Testis (tissue), 3 donors: Measurements from ENCODE around the gene MMRN1. TPM values are rescaled to one million over a fixed set of nuclear protein-coding genes. Genes with fewer than 3 reads are reported as not detected.

Experiments used
- DNase-seq: peaks from one replicate; pipeline ENCODE4 v3.0.0-alpha.2; 2019
- H3K27ac ChIP-seq, 2 donors: fragments of 200-600 bp; sonication (generic); one replicate each; pipeline ENCODE4 v1.5.1; 2019
- H3K27me3 ChIP-seq: fragments of 200-600 bp; sonication (generic); one replicate; pipeline ENCODE4 v1.5.1; 2019
- H3K36me3 ChIP-seq: fragments of 200-600 bp; sonication (generic); one replicate; pipeline ENCODE4 v1.5.1; 2017; ENCODE audit warnings: low read depth; ENCODE audit errors: missing control alignments
- H3K4me1 ChIP-seq: fragments of 200-600 bp; sonication (generic); one replicate; pipeline ENCODE4 v1.5.1; 2019
- H3K4me3 ChIP-seq, 2 donors: fragments of 200-600 bp; sonication (generic); one replicate each; pipeline ENCODE4 v1.5.1; 2017 to 2019
- H3K9me3 ChIP-seq: fragments of 200-600 bp; sonication (generic); one replicate; pipeline ENCODE4 v1.5.1; 2017
- POLR2A ChIP-seq: fragments of 450-650 bp; IDR thresholded peaks from one replicate; pipeline ENCODE4 v1.6.1; 2017; ENCODE audit warnings: antibody characterized with exemption, mild to moderate bottlenecking, moderate library complexity
- WGBS, 2 donors: methylation state at CpG; one replicate each; pipeline ENCODE4 v1.1.5; 2018; 5-methylcytosine and 5-hydroxymethylcytosine counted together
- intact Hi-C: fragments of 100-400 bp; cut with DNase I; formaldehyde crosslinking; loops from one replicate; pipeline ENCODE4 v1.15.1; 2023; ENCODE audit warnings: low total_unique reads
- polyA plus RNA-seq: library from polyadenylated mRNA; stranded (reverse); fragments of 350-450 nt; fragmentation: Illumina TruSeq; extraction: RNeasy Lipid Tissue Mini Kit (QIAGEN cat#74804); gene quantifications from one replicate; pipeline ENCODE4 v1.2.3, GENCODE V29; 2014; ENCODE audit warnings: low read depth, low replicate concordance; ENCODE audit not compliant: insufficient read depth
- total RNA-seq, 2 donors: library from RNA; depleted of rRNA; stranded (reverse); fragments of >200 nt; gene quantifications; one replicate each; pipeline ENCODE4 v1.2.3, GENCODE V29; 2016
- TF ChIP-seq, protein P1 (sequence below), 3 experiments: fragments of 450-650 bp in 2 of 3; fragments of 200-600 bp in 1 of 3; sonication (generic) in 1 of 3; IDR thresholded peaks; one replicate each; pipeline ENCODE4 v1.5.1; 2016 to 2019; ENCODE audit warnings: antibody characterized with exemption in 3 of 3, mild to moderate bottlenecking in 2 of 3, moderate library complexity in 1 of 3

MMRN1 gene
- total and polyA plus RNA-seq, 3 donors from 2014 or later: 4.8 to 17.4 (median 7.1) TPM

DNA sequence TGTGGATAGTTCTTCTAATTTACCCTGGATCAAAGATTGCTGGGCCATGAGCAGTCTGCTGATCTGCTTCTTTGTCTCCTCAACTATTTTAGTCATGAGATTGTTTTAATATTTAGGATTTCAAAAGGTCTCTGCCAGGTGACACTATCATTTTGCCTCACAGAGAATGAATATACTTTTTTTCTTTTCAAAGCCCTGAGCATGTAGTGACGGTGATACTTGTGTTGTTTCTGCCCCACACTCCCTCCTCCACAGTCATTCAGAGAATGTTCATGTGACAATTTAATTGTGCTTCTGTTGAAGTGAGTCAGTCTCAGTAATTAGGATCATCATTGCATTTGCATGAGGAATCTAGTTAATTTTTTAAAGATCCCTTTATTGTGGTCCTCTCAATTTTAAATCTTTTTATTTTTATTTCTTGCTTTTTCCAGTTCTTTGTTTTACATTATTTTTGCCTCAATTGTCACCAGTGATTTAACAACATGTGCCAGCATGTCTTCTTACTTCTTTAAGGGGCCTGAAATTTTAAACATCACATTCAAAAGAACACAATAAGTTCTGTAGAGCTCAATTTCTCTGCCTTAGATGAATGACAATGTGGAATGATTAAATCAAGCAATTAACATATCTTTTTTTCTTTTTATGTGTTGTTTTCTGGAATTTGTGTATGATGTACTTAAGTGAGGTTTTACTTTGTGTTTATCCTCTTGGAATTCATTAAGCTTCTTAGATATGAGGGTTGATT is 12.3 kb downstream of the MMRN1 start:
- Histone ChIP-seq H3K36me3 (no peaks in the 10 kb centered on the region), H3K4me3 (no peak overlapping the region), H3K9me3 (no peaks in the 10 kb centered on the region), H3K4me1 (no peaks in the 10 kb centered on the region), H3K27me3 (no peaks in the 10 kb centered on the region), H3K27ac (no peak overlapping the region)
- TF ChIP-seq POLR2A: no peak
- TF ChIP-seq, protein P1, sequence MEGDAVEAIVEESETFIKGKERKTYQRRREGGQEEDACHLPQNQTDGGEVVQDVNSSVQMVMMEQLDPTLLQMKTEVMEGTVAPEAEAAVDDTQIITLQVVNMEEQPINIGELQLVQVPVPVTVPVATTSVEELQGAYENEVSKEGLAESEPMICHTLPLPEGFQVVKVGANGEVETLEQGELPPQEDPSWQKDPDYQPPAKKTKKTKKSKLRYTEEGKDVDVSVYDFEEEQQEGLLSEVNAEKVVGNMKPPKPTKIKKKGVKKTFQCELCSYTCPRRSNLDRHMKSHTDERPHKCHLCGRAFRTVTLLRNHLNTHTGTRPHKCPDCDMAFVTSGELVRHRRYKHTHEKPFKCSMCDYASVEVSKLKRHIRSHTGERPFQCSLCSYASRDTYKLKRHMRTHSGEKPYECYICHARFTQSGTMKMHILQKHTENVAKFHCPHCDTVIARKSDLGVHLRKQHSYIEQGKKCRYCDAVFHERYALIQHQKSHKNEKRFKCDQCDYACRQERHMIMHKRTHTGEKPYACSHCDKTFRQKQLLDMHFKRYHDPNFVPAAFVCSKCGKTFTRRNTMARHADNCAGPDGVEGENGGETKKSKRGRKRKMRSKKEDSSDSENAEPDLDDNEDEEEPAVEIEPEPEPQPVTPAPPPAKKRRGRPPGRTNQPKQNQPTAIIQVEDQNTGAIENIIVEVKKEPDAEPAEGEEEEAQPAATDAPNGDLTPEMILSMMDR (IDR thresholded peaks at IDR 0.05): no peak
- intact Hi-C loops: no loop called here
- no peak for DNase-seq
- 57 to 65% methylated on average over 1 of the region's 1 CpG for WGBS, 2 donors

DNA sequence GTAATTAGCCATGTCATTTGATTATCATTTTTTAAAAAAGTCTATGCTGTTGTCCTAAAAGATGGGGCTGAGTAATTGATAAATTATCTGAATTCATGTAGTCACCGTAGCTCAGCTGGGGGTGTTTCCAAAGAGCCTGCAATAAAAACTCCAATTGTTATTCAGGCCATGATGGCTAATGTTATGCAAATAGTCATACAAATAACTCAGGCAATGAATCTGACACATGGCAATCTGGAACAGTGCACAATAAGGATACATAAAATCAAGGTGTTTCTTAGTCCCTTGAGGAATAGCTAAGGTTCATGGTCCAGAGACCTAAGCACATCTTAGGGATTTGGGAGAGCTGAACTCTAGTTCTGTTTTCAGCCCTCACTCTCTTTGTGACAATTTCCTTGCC is 15.2 kb downstream of the MMRN1 start:
- DNase-seq: no peak
- 87 to 100% methylated on average over 1 of the region's 1 CpG for WGBS, 2 donors
- H3K36me3 ChIP-seq: no peaks in the 10 kb centered on the region
- H3K4me1 ChIP-seq: no peaks in the 10 kb centered on the region
- no peak for TF ChIP-seq POLR2A
- no peak overlapping the region for H3K4me3 ChIP-seq
- intact Hi-C loops: no loop called here
- H3K27ac ChIP-seq: no peak overlapping the region
- no peaks in the 10 kb centered on the region for H3K27me3 ChIP-seq
- no peaks in the 10 kb centered on the region for H3K9me3 ChIP-seq

GRCh38 chr4:89913623-89914022 is 19.0 kb downstream of the MMRN1 start:
- H3K9me3 ChIP-seq: no peaks in the 10 kb centered on the region
- DNase-seq: no peak
- H3K4me1 ChIP-seq: no peaks in the 10 kb centered on the region
- intact Hi-C loops: no loop called here
- WGBS, 2 donors: 85 to 92% methylated on average over 1 of the region's 1 CpG
- H3K27me3 ChIP-seq: no peaks in the 10 kb centered on the region
- no peak overlapping the region for H3K4me3 ChIP-seq
- TF ChIP-seq, protein P1 (IDR thresholded peaks at IDR 0.05): no peak
- no peak for TF ChIP-seq POLR2A
- H3K27ac ChIP-seq: no peak overlapping the region
- H3K36me3 ChIP-seq: no peaks in the 10 kb centered on the region

GRCh38 chr4:89914609-89915550 is 20.2 kb downstream of the MMRN1 start:
- Histone ChIP-seq H3K27ac (no peak overlapping the region), H3K27me3 (no peaks in the 10 kb centered on the region), H3K4me1 (no peaks in the 10 kb centered on the region), H3K36me3 (no peaks in the 10 kb centered on the region), H3K4me3 (no peak overlapping the region), H3K9me3 (no peaks in the 10 kb centered on the region)
- DNase-seq: no peak
- TF ChIP-seq, protein P1 (IDR thresholded peaks at IDR 0.05): no peak
- TF ChIP-seq POLR2A: no peak
- 35% methylated on average over 1 of the region's 1 CpG for WGBS, 2 donors
- intact Hi-C loops: no loop called here

- H3K36me3 ChIP-seq: no peaks in the 10 kb centered on the region
- H3K4me1 ChIP-seq: no peaks in the 10 kb centered on the region
- H3K27me3 ChIP-seq: no peaks in the 10 kb centered on the region
- no peak for DNase-seq
- TF ChIP-seq, protein P1 (IDR thresholded peaks at IDR 0.05): no peak
- no peak for TF ChIP-seq POLR2A
- no peak overlapping the region for H3K4me3 ChIP-seq
- intact Hi-C loops: no loop called here
- no peak overlapping the region for H3K27ac ChIP-seq
- no peaks in the 10 kb centered on the region for H3K9me3 ChIP-seq
- 24 to 37% methylated on average over 3 of the region's 3 CpGs for WGBS, 2 donors
Observed at GRCh38 chr4:89915937-89916336, 21.3 kb downstream of the MMRN1 start.
